Heart left ventricle (tissue), 16 donors: ENCODE data around the gene MLST8. TPM values are rescaled to one million over a fixed set of nuclear protein-coding genes. Genes with fewer than 3 reads are reported as not detected.
A peak's percentile ranks its signal among the peaks of the same experiment; 100 is the strongest.

Source experiments
- ATAC-seq, 4 donors: fragments of 200-7000 bp; cut with Tn5 transposase; one replicate each; pipeline ENCODE4 v1.9.1; 2020 to 2022; ENCODE audit warnings: moderate library complexity in 4 of 4, mild to moderate bottlenecking in 3 of 4, moderate number of reproducible peaks in 1 of 4
- DNase-seq, 5 donors: peaks; one replicate each; pipeline ENCODE4 v3.0.0-alpha.2; 2020
- H3K27ac ChIP-seq, 12 donors: fragments of 200-600 bp; sonication (generic) in 4 of 12; one replicate each; pipeline versions ENCODE4 v1.5.0 to v1.8.0; 2016 to 2022; ENCODE audit warnings: mild to moderate bottlenecking in 2 of 12
- H3K27me3 ChIP-seq, 9 donors: fragments of 200-600 bp; sonication (generic) in 2 of 9; one replicate each; pipeline versions ENCODE4 v1.5.1 to v1.8.0; 2016 to 2022; ENCODE audit warnings: mild to moderate bottlenecking in 3 of 9
- H3K36me3 ChIP-seq, 9 donors: fragments of 200-600 bp; sonication (generic) in 2 of 9; one replicate each; pipeline versions ENCODE4 v1.5.0 to v1.8.0; 2018 to 2022; ENCODE audit warnings: mild to moderate bottlenecking in 2 of 9
- H3K4me1 ChIP-seq, 12 donors: fragments of 200-600 bp; sonication (generic) in 4 of 12; one replicate each; pipeline versions ENCODE4 v1.5.0 to v1.8.0; 2016 to 2022; ENCODE audit warnings: mild to moderate bottlenecking in 3 of 12
- H3K4me3 ChIP-seq, 12 donors: fragments of 200-600 bp; sonication (generic) in 4 of 12; one replicate each; pipeline versions ENCODE4 v1.5.0 to v1.8.0; 2017 to 2022; ENCODE audit warnings: mild to moderate bottlenecking in 9 of 12, moderate library complexity in 4 of 12
- H3K9me3 ChIP-seq, 12 donors: fragments of 200-600 bp; sonication (generic) in 4 of 12; one replicate each; pipeline versions ENCODE4 v1.5.0 to v1.8.0; 2016 to 2022; ENCODE audit warnings: mild to moderate bottlenecking in 1 of 12
- CTCF ChIP-seq, 12 donors: fragments of 200-600 bp; sonication (generic) in 4 of 12; IDR thresholded peaks; one replicate each; pipeline versions ENCODE4 v1.5.0 to v1.8.0; 2018 to 2022; ENCODE audit warnings: antibody characterized with exemption in 12 of 12, mild to moderate bottlenecking in 5 of 12
- POLR2A ChIP-seq, 2 donors: fragments of 450-650 bp; IDR thresholded peaks; one replicate each; pipeline ENCODE4 v1.6.1; 2017; ENCODE audit warnings: antibody characterized with exemption in 2 of 2, mild to moderate bottlenecking in 2 of 2, moderate library complexity in 2 of 2
- WGBS, 4 donors: extraction: QIAGEN DNeasy Blood & Tissue Kit in 2 of 4; methylation state at CpG; one replicate each; pipeline versions ENCODE4 v1.1.5 to v1.1.7; 2013 to 2018; 5-methylcytosine and 5-hydroxymethylcytosine counted together
- intact Hi-C, 10 donors: fragments of 100-400 bp; cut with DNase I; formaldehyde crosslinking; loops; one replicate each; pipeline versions ENCODE4 v1.11.1 to v1.14.2; 2022
- polyA plus RNA-seq, 2 donors: library from polyadenylated mRNA; stranded (reverse); fragments of 200-250 nt; gene quantifications; one replicate each; pipeline ENCODE4 v1.2.3, GENCODE V29; 2013
- total RNA-seq, 9 donors: library from RNA; depleted of rRNA in 2 of 9; stranded (reverse); fragments of >200 nt in 2 of 9; fragmentation: NEBNext Ultra II Directional in 3 of 9; extraction: Animal tissue kit (Norgen Biotek cat#: 25700) in 3 of 9; gene quantifications; one replicate each; pipeline versions ENCODE4 v1.1.0 to v1.2.4, GENCODE V29; 2016 to 2023
- donor health status: ischemic (EF 13 %, LVEDD 7.1; RV severe dilation, severe dysfunction).
- donor health status: healthy with polysubstance abuse.
- donor health status: DM: no; HTN: yes; CAD: no.
- donor health status: DM: no; HTN: no; CAD: no.
- donor health status: ischemic (EF 25% LVEDD 6.9; RV normal size, moderate dysfunction).
- donor health status: ischemic (EF 25% LVEDD 5.7; RV mildly dilated, moderate dysfunction).
- donor health status: healthy.
- donor health status: DM: yes; HTN: yes; CAD: no.
- donor health status: ischemic (EF 35%, LVEDD 5.7; RV mildly dilated, moderate dysfunction).
- donor health status: nonischemic (EF 11% LVEDD 7.7; RV severe dilation, severe dysfunction).
- donor health status: DM: yes; HTN: yes; CAD: no.
- donor health status: PGD.
- donor health status: ischemic (EF 29% LVEDD 5.4; RV normal size, mild dysfunction).
- donor health status: nonischemic (EF 23%, LVEDD 6.1; RV moderate dilation, normal function).

The MLST8 gene
- total and polyA plus RNA-seq, 11 donors: 19.8 to 49.0 (median 23.5) TPM

- Histone ChIP-seq H3K27ac (no peak overlapping the region), H3K4me1 (peaks cover 0 to 18% (median 14%) of the 10 kb centered on the region in 12 donors), H3K9me3 (no peaks in the 10 kb centered on the region), H3K27me3 (peaks cover 0 to 17% (median 6%) of the 10 kb centered on the region in 9 donors), H3K4me3 (no peak overlapping the region), H3K36me3 (peaks cover 7 to 80% (median 73%) of the 10 kb centered on the region in 9 donors)
- peak in 1 of 5 donors; percentile 21 for DNase-seq
- WGBS, 4 donors: 90 to 92% (median 91%) methylated on average over 23 to 41 of the region's 41 CpGs
- no peak for TF ChIP-seq CTCF (IDR thresholded peaks at IDR 0.05)
- no peak for TF ChIP-seq POLR2A (IDR thresholded peaks at IDR 0.05)
- intact Hi-C loops: no loop called here
- ATAC-seq: no peak
Observed at GRCh38 chr16:2232094-2232990, 27.1 kb downstream of the MLST8 start.

GRCh38 chr16:2233046-2233775 lies 28.0 kb downstream of the MLST8 start:
- ATAC-seq (no peak), DNase-seq (peak in 1 of 5 donors; percentile 22)
- Histone ChIP-seq H3K27ac (no peak overlapping the region), H3K4me1 (peaks cover 0 to 25% (median 21%) of the 10 kb centered on the region in 12 donors), H3K36me3 (peaks cover 7 to 79% (median 70%) of the 10 kb centered on the region in 9 donors), H3K27me3 (peaks cover 0 to 24% (median 6%) of the 10 kb centered on the region in 9 donors), H3K4me3 (no peak overlapping the region), H3K9me3 (no peaks in the 10 kb centered on the region)
- intact Hi-C loops: no loop called here
- WGBS, 4 donors: 94 to 95% (median 94%) methylated on average over 11 to 28 of the region's 28 CpGs
- TF ChIP-seq CTCF (IDR thresholded peaks at IDR 0.05) (no peak), POLR2A (IDR thresholded peaks at IDR 0.05) (no peak)

GRCh38 chr16:2233872-2234812 lies 28.9 kb downstream of the MLST8 start:
- no peak for TF ChIP-seq CTCF (IDR thresholded peaks at IDR 0.05)
- TF ChIP-seq POLR2A (IDR thresholded peaks at IDR 0.05): no peak
- H3K4me3 ChIP-seq: no peak overlapping the region
- H3K27me3 ChIP-seq: peaks cover 0 to 24% (median 6%) of the 10 kb centered on the region in 9 donors
- intact Hi-C loops: no loop called here
- no peak for DNase-seq
- H3K27ac ChIP-seq: no peak overlapping the region
- H3K4me1 ChIP-seq: peaks cover 0 to 31% (median 23%) of the 10 kb centered on the region in 12 donors
- H3K9me3 ChIP-seq: no peaks in the 10 kb centered on the region
- WGBS, 4 donors: 93 to 97% (median 95%) methylated on average over 21 to 51 of the region's 51 CpGs
- peaks cover 7 to 69% (median 61%) of the 10 kb centered on the region in 9 donors for H3K36me3 ChIP-seq
- ATAC-seq: no peak
